SK-N-SH (cell line): ENCODE data around the gene MOB1B. TPM values are rescaled to one million over a fixed set of nuclear protein-coding genes. Genes with fewer than 3 reads are reported as not detected.

Experiments
- CTCF ChIA-PET: fragments of 300-600, 350-600 bp; formaldehyde crosslinking; extraction: SDS; loops from one replicate; lab custom pipeline; 2021; lab: Yijun Ruan, JAX
- POLR2A ChIA-PET: fragments of 350-600 bp; sonication (Branson Sonifier 250); formaldehyde crosslinking; extraction: SDS; loops from one replicate; lab custom pipeline; 2020; ENCODE audit warnings: antibody characterized with exemption, inconsistent platforms; lab: Yijun Ruan, JAX
- DNase-seq: peaks from one replicate; pipeline ENCODE4 v3.0.0; 2012
- H2AFZ ChIP-seq: fragments of 200-600 bp; sonication (generic); 2 replicates; pipeline ENCODE4 v1.8.1; 2016; ENCODE audit warnings: antibody characterized with exemption, mild to moderate bottlenecking, low read depth
- H3F3A ChIP-seq: fragments of 200-600 bp; sonication (generic); replicated peaks from 2 replicates; pipeline ENCODE3; 2016; ENCODE audit warnings: antibody characterized with exemption, mild to moderate bottlenecking; ENCODE audit not compliant: insufficient read depth
- H3K27ac ChIP-seq, 2 experiments: fragments of 200-500 bp in 1 of 2; fragments of 200-600 bp in 1 of 2; sonication (Bioruptor generic) in 1 of 2; sonication (generic), shearing (Covaris generic) in 1 of 2; 2 replicates each; pipeline versions ENCODE4 v1.5.1 to v1.6.1; 2014 to 2016; ENCODE audit warnings: low read depth in 2 of 2, inconsistent platforms in 1 of 2, low read length in 1 of 2, mild to moderate bottlenecking in 1 of 2, mixed read lengths in 1 of 2
- H3K27me3 ChIP-seq: fragments of 200-600 bp; sonication (generic), shearing (Covaris generic); 2 replicates; pipeline ENCODE4 v1.6.1; 2016; ENCODE audit warnings: mixed run types; ENCODE audit not compliant: insufficient read depth
- H3K36me3 ChIP-seq, 2 experiments: fragments of 200-500 bp in 1 of 2; fragments of 200-600 bp in 1 of 2; sonication (Bioruptor generic) in 1 of 2; sonication (generic) in 1 of 2; replicated peaks in 1 of 2; 2 replicates each; pipeline versions ENCODE3 to v1.5.1; 2014 to 2016; ENCODE audit warnings: low read length in 1 of 2, mild to moderate bottlenecking in 1 of 2; ENCODE audit not compliant: insufficient read depth in 2 of 2, control insufficient read depth in 1 of 2
- H3K4me1 ChIP-seq, 2 experiments: fragments of 200-500 bp in 1 of 2; fragments of 200-600 bp in 1 of 2; sonication (Bioruptor generic) in 1 of 2; sonication (generic), shearing (Covaris generic) in 1 of 2; 2 replicates each; pipeline versions ENCODE4 v1.5.1 to v1.6.1; 2014 to 2016; ENCODE audit warnings: low read depth in 1 of 2, low read length in 1 of 2, mixed run types in 1 of 2; ENCODE audit not compliant: insufficient read depth in 2 of 2, control insufficient read depth in 1 of 2
- H3K4me2 ChIP-seq: fragments of 200-600 bp; sonication (generic), shearing (Covaris generic); 2 replicates; pipeline ENCODE4 v1.6.1; 2017; ENCODE audit warnings: mixed run types
- H3K4me3 ChIP-seq, 2 experiments: fragments of 200-500 bp in 1 of 2; fragments of 200-600 bp in 1 of 2; sonication (Bioruptor generic) in 1 of 2; sonication (generic), shearing (Covaris generic) in 1 of 2; 2 replicates each; pipeline versions ENCODE4 v1.5.1 to v1.8.1; 2014 to 2016; ENCODE audit warnings: low read depth in 2 of 2, inconsistent platforms in 1 of 2, low read length in 1 of 2, mild to moderate bottlenecking in 1 of 2, mixed read lengths in 1 of 2, moderate library complexity in 1 of 2
- H3K79me2 ChIP-seq: fragments of 200-600 bp; sonication (generic); 2 replicates; pipeline ENCODE4 v1.8.1; 2017; ENCODE audit warnings: mild to moderate bottlenecking; ENCODE audit not compliant: insufficient read depth
- H3K9ac ChIP-seq: fragments of 200-600 bp; sonication (generic); 2 replicates; pipeline ENCODE4 v1.6.1; 2017; ENCODE audit warnings: mixed run types
- H3K9me2 ChIP-seq: fragments of 200-600 bp; sonication (generic); 2 replicates; pipeline ENCODE4 v1.6.1; 2017; ENCODE audit warnings: mixed run types
- H3K9me3 ChIP-seq: fragments of 200-600 bp; sonication (generic); 2 replicates; pipeline ENCODE4 v1.6.1; 2017; ENCODE audit warnings: mixed run types, mild to moderate bottlenecking, moderate library complexity
- H4K20me1 ChIP-seq: fragments of 200-600 bp; sonication (generic); 2 replicates; pipeline ENCODE4 v1.6.1; 2017; ENCODE audit warnings: mild to moderate bottlenecking, mixed run types; ENCODE audit not compliant: insufficient read depth
- EP300 ChIP-seq, 2 experiments: IDR thresholded peaks; 2 replicates each; pipeline versions ENCODE4 v1.4.0 to v1.6.1; 2012; ENCODE audit warnings: borderline replicate concordance in 1 of 2, low read depth in 1 of 2, low read length in 1 of 2
- GABPA ChIP-seq: IDR thresholded peaks from 2 replicates; pipeline ENCODE4 v1.4.0; 2012; ENCODE audit warnings: low read depth, mild to moderate bottlenecking
- MEF2A ChIP-seq: IDR thresholded peaks from 2 replicates; pipeline ENCODE4 v1.4.0; 2012; ENCODE audit warnings: low read depth, borderline replicate concordance
- MXI1 ChIP-seq: IDR thresholded peaks from 2 replicates; pipeline ENCODE4 v1.6.1; 2012; ENCODE audit warnings: mild to moderate bottlenecking, low read depth, low read length, improper control_type of control experiment
- NFIC ChIP-seq: IDR thresholded peaks from 2 replicates; pipeline ENCODE4 v1.4.0; 2012; ENCODE audit warnings: borderline replicate concordance
- RCOR1 ChIP-seq: fragments of 150-350 bp; IDR thresholded peaks from 2 replicates; pipeline ENCODE4 v1.6.1; 2017; ENCODE audit warnings: antibody characterized with exemption, low read length
- RXRA ChIP-seq: IDR thresholded peaks from 2 replicates; pipeline ENCODE4 v1.4.0; 2012; ENCODE audit warnings: low read depth, mild to moderate bottlenecking, borderline replicate concordance
- WGBS: methylation state at CpG from one replicate; pipeline ENCODE4 v1.1.6; 2017; ENCODE audit warnings: low lambda C conversion rate; 5-methylcytosine and 5-hydroxymethylcytosine counted together
- polyA plus RNA-seq, 3 experiments: library from polyadenylated mRNA; depleted of rRNA; stranded (reverse); fragments of >200 nt; gene quantifications; 2 replicates each; pipeline ENCODE4 v1.2.3, GENCODE V29; 2012
- TF ChIP-seq, protein P1 (sequence below): IDR thresholded peaks from 2 replicates; pipeline ENCODE4 v1.6.1; 2012; ENCODE audit warnings: mild to moderate bottlenecking, low read depth, low read length, moderate library complexity
- TF ChIP-seq, protein P2 (sequence below): IDR thresholded peaks from 2 replicates; pipeline ENCODE4; 2012

The MOB1B gene
- polyA plus RNA-seq, 1 of the 3 experiments (the other 2 are of a cell fraction), result 2.9 TPM

DNA sequence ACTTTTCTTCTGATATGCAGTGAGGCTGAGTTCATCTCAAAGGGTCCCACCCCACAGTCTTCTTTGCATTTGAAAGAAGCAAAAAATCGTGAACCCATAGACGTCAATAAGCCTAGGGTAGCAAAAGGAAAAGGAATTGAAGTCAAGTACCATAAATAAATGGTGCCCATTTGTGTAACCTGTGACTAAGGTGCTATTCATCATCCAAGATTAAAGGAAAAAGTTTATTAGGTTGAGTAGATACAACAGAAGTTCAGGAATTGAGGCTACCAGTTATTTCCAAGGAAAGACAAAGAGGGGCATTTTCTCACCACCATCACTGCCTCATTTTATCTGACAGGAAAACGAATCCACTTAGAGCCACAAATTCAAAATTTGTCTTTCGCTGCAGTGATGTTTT is 43.7 kb upstream of the MOB1B start:
- POLR2A ChIA-PET, result no interaction called here
- DNase-seq, result no peak
- CTCF ChIA-PET, result no interaction called here
- H3K9me2 ChIP-seq, result no peaks in the 10 kb centered on the region
- TF ChIP-seq GABPA, result no peak
- TF ChIP-seq RCOR1, result no peak
- no peak for TF ChIP-seq MXI1
- TF ChIP-seq, protein P1, sequence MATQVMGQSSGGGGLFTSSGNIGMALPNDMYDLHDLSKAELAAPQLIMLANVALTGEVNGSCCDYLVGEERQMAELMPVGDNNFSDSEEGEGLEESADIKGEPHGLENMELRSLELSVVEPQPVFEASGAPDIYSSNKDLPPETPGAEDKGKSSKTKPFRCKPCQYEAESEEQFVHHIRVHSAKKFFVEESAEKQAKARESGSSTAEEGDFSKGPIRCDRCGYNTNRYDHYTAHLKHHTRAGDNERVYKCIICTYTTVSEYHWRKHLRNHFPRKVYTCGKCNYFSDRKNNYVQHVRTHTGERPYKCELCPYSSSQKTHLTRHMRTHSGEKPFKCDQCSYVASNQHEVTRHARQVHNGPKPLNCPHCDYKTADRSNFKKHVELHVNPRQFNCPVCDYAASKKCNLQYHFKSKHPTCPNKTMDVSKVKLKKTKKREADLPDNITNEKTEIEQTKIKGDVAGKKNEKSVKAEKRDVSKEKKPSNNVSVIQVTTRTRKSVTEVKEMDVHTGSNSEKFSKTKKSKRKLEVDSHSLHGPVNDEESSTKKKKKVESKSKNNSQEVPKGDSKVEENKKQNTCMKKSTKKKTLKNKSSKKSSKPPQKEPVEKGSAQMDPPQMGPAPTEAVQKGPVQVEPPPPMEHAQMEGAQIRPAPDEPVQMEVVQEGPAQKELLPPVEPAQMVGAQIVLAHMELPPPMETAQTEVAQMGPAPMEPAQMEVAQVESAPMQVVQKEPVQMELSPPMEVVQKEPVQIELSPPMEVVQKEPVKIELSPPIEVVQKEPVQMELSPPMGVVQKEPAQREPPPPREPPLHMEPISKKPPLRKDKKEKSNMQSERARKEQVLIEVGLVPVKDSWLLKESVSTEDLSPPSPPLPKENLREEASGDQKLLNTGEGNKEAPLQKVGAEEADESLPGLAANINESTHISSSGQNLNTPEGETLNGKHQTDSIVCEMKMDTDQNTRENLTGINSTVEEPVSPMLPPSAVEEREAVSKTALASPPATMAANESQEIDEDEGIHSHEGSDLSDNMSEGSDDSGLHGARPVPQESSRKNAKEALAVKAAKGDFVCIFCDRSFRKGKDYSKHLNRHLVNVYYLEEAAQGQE, result no peak
- no peak for TF ChIP-seq MEF2A
- no peak for TF ChIP-seq EP300 (IDR thresholded peaks at IDR 0.05; ENCODE audit: borderline replicate concordance in 1 of 2, low read depth in 1 of 2, low read length in 1 of 2)
- TF ChIP-seq NFIC, result no peak
- H3K4me3 ChIP-seq, result no peak overlapping the region
- H3K4me2 ChIP-seq, result no peak overlapping the region
- no peaks in the 10 kb centered on the region for H3K4me1 ChIP-seq
- H4K20me1 ChIP-seq, result no peaks in the 10 kb centered on the region
- no peaks in the 10 kb centered on the region for H3K27me3 ChIP-seq
- no peaks in the 10 kb centered on the region for H3K79me2 ChIP-seq
- WGBS, result 65% methylated on average over 4 of the region's 4 CpGs
- H3K27ac ChIP-seq, result no peak overlapping the region
- H3K36me3 ChIP-seq, result no peaks in the 10 kb centered on the region
- no peak overlapping the region for H2AFZ ChIP-seq
- H3K9me3 ChIP-seq, result no peaks in the 10 kb centered on the region
- no peak overlapping the region for H3K9ac ChIP-seq
- H3F3A ChIP-seq, result no peaks in the 10 kb centered on the region

DNA sequence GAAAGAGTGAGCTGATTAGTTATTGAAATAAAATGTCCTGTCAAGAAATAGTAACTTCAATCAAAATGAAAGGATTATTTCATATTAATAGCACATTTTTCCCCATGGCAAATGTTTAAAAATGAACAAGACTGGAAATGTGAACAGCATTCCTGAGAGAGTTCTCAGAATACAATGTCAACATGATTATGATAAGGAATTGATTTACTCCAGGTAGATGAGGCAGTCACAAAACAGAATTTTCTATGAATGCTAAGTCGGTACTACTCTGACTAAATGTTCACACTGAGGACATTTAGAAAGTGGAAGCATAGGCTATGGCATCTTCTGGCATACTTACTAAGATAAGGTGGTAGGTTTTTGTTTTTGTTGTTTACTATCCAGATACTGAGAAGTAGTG is 43.1 kb upstream of the MOB1B start:
- WGBS, result 75% methylated on average over 1 of the region's 1 CpG
- H3K79me2 ChIP-seq, result no peaks in the 10 kb centered on the region
- no peaks in the 10 kb centered on the region for H3F3A ChIP-seq
- DNase-seq, result no peak
- H3K4me3 ChIP-seq, result no peak overlapping the region
- ChIA-PET POLR2A (no interaction called here), CTCF (no interaction called here)
- H3K9me3 ChIP-seq, result no peaks in the 10 kb centered on the region
- H3K4me2 ChIP-seq, result no peak overlapping the region
- TF ChIP-seq RXRA, result no peak
- TF ChIP-seq, protein P2, sequence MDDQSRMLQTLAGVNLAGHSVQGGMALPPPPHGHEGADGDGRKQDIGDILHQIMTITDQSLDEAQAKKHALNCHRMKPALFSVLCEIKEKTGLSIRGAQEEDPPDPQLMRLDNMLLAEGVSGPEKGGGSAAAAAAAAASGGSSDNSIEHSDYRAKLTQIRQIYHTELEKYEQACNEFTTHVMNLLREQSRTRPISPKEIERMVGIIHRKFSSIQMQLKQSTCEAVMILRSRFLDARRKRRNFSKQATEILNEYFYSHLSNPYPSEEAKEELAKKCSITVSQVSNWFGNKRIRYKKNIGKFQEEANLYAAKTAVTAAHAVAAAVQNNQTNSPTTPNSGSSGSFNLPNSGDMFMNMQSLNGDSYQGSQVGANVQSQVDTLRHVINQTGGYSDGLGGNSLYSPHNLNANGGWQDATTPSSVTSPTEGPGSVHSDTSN, result 0 out of 2 replicates have a peak, but pooled peaks have one; percentile 4
- no peaks in the 10 kb centered on the region for H4K20me1 ChIP-seq
- no peaks in the 10 kb centered on the region for H3K36me3 ChIP-seq
- H2AFZ ChIP-seq, result no peak overlapping the region
- no peak overlapping the region for H3K9ac ChIP-seq
- H3K9me2 ChIP-seq, result no peaks in the 10 kb centered on the region
- H3K4me1 ChIP-seq, result no peaks in the 10 kb centered on the region
- H3K27me3 ChIP-seq, result no peaks in the 10 kb centered on the region
- no peak overlapping the region for H3K27ac ChIP-seq
